HUES48 (cell line): ENCODE results near the gene RAB31.
"Not testable (repeated sequence)": the region's sequence is repeated elsewhere in the genome, so short reads cannot be mapped to it uniquely, and the experiment has no call there.

ENCODE experiments used
- H3K27ac ChIP-seq: one replicate; pipeline ENCODE4 v1.7.0; 2013; ENCODE audit warnings: low read depth, low read length, inconsistent platforms
- H3K27me3 ChIP-seq: 2 replicates; pipeline ENCODE4 v1.6.1; 2013; ENCODE audit warnings: mild to moderate bottlenecking, low read length; ENCODE audit not compliant: control insufficient read depth, insufficient read depth
- H3K36me3 ChIP-seq: 2 replicates; pipeline ENCODE4 v1.6.1; 2013; ENCODE audit warnings: low read length; ENCODE audit not compliant: control insufficient read depth, insufficient read depth
- H3K4me1 ChIP-seq: 2 replicates; pipeline ENCODE4 v1.6.1; 2013; ENCODE audit warnings: mild to moderate bottlenecking, low read length; ENCODE audit not compliant: control insufficient read depth, insufficient read depth
- H3K4me3 ChIP-seq: 2 replicates; pipeline ENCODE4 v1.5.1; 2013; ENCODE audit warnings: mild to moderate bottlenecking, low read depth, low read length
- H3K9ac ChIP-seq: 2 replicates; pipeline ENCODE4 v1.6.1; 2013; ENCODE audit warnings: mild to moderate bottlenecking, low read depth, low read length, moderate library complexity
- H3K9me3 ChIP-seq: 2 replicates; pipeline ENCODE4 v1.6.1; 2013; ENCODE audit warnings: low read length; ENCODE audit not compliant: control insufficient read depth, insufficient read depth

RAB31 gene

DNA sequence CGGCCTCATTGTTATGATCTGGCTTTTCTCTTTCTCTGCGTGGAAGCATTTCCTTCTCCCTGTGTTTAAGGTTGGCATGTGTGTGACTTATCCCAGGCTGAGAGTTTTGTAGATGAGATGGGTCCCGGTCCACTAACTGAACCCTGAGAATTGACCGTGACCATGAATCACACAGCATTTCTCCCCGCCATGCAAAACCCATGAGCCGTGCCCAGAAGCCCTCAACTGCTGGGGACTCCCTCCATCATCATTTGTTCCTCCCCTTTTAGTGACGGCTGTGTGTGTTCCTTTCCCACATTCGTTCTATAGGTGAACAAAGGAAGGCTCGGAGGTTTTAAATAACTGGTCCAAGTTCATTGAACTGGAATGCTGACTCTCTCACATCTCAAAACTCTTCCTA is 147.6 kb downstream of the RAB31 start:
- H3K4me1 ChIP-seq, result no peaks in the 10 kb centered on the region
- no peak overlapping the region for H3K4me3 ChIP-seq
- no peak overlapping the region for H3K27ac ChIP-seq
- H3K9me3 ChIP-seq, result peaks cover 4% of the 10 kb centered on the region; the same call in 1 of the 2 replicates
- no peaks in the 10 kb centered on the region for H3K27me3 ChIP-seq
- no peaks in the 10 kb centered on the region for H3K36me3 ChIP-seq
- no peak overlapping the region for H3K9ac ChIP-seq

DNA sequence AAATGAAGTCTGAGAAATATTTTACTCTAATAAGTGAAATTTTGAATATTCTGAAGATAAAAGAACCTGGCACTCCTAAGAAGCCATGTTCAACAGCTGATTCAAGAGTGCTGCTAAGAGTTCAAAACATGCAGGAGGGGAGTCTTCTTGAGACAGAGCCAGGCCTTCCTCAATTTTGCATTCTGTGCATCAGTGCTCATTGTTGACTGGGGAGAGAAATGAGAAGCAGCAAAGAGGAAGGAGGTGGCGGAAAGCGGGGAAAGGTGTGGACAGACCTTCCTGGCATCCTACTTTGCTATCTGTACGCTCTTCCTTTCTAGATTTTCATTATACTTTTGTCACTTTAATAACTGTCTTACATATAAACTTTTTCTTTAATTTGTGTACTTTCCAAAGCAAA is 148.0 kb downstream of the RAB31 start:
- Histone ChIP-seq H3K9ac (no peak overlapping the region), H3K4me3 (no peak overlapping the region), H3K36me3 (no peaks in the 10 kb centered on the region), H3K9me3 (peaks cover 4% of the 10 kb centered on the region; the same call in 1 of the 2 replicates), H3K27me3 (no peaks in the 10 kb centered on the region), H3K4me1 (no peaks in the 10 kb centered on the region), H3K27ac (no peak overlapping the region)

DNA sequence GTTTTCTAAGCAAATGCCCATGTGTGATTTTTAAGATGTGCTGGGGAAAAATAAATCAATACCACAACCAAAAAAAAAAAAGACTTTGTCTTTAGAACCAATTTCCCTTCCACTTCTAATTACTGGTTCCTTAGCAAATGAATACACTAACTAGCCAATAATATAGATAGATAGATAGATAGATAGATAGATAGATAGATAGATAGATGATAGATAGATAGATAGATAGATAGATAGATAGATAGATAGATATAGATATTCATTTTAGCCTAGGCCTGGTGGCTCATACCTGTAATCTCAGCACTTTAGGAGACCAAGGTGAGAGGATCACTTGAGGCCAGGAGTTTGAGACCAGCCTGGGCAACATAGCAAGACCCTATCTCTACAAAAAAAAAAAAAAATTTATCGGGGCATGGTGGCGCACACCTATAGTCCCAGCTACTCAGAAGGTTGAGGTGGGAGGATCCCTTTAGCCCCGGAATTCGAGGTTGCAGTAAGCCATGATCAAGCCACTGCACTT is 149.4 kb downstream of the RAB31 start:
- H3K36me3 ChIP-seq, result not testable (repeated sequence)

DNA sequence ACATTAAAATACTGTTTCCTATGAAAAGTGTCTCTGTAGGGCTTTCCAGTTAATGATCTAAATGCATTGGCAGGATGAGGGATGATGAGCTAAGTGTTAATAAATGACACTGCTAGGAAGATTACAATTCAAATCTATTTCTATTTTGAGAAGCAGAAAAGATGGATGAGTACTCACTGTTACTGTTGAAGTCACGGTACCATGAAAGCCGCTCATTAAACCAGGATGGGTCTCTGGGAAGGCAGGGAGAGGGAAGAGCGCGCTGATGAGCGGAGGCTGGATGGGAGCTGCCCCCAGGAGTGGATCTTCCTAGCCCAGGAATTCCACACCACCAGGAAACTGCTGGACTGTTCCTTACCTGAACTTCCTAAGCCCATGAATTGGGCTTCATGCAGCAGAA is 150.5 kb downstream of the RAB31 start:
- Histone ChIP-seq H3K4me3 (no peak overlapping the region), H3K27me3 (no peaks in the 10 kb centered on the region), H3K9me3 (no peaks in the 10 kb centered on the region), H3K9ac (no peak overlapping the region), H3K27ac (no peak overlapping the region), H3K4me1 (no peaks in the 10 kb centered on the region), H3K36me3 (no peaks in the 10 kb centered on the region)

More for the DNA sequence above, 149.4 kb downstream of the RAB31 start:
- H3K4me1 ChIP-seq, H3K4me3 ChIP-seq, H3K9ac ChIP-seq, H3K27ac ChIP-seq, H3K27me3 ChIP-seq, H3K9me3 ChIP-seq: not testable (repeated sequence)

DNA sequence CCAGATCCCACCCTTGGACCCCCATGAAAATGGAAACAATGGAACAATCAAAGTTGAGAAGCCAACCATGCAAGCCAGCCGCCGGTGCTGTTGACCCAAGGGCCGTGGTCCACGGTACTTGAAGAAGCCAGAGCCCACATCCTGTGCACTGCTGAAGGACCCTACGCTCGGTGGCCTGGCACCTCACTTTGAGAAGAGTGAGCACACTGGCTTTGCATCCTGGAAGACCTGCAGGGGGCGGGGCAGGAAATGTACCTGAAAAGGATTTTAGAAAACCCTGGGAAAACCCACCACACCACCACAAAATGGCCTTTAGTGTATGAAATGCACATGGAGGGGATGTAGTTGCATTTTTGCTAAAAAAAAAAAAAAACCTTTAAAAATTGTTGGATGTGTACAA is 151.1 kb downstream of the RAB31 start:
- H3K4me3 ChIP-seq, result no peak overlapping the region
- H3K27me3 ChIP-seq, result no peaks in the 10 kb centered on the region
- H3K4me1 ChIP-seq, result no peaks in the 10 kb centered on the region
- H3K36me3 ChIP-seq, result no peaks in the 10 kb centered on the region
- H3K9me3 ChIP-seq, result no peaks in the 10 kb centered on the region
- H3K9ac ChIP-seq, result no peak overlapping the region
- no peak overlapping the region for H3K27ac ChIP-seq

DNA sequence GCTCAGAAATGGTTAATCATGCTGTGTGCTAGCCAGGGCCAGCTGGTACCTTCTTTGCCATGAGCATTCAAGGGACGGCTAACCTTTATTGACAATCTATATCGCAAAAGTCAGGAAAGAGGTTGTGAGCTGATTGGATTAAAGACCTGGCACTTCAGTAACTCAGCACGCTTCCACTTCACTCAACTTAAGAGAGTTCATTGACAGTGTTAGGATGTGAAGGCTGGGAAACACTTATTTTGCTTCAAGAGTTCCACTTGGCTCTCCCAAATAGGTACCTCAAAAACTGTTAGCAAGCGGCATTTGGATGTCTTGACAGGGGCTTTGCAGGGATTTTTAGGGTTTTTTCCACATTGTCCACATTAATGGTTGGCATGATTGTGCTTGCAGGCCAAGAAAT is 152.6 kb downstream of the RAB31 start:
- Histone ChIP-seq H3K27ac (no peak overlapping the region), H3K9me3 (peaks cover 7% of the 10 kb centered on the region; the same call in 1 of the 2 replicates), H3K27me3 (no peaks in the 10 kb centered on the region), H3K4me1 (no peaks in the 10 kb centered on the region), H3K9ac (no peak overlapping the region), H3K4me3 (no peak overlapping the region), H3K36me3 (no peaks in the 10 kb centered on the region)

DNA sequence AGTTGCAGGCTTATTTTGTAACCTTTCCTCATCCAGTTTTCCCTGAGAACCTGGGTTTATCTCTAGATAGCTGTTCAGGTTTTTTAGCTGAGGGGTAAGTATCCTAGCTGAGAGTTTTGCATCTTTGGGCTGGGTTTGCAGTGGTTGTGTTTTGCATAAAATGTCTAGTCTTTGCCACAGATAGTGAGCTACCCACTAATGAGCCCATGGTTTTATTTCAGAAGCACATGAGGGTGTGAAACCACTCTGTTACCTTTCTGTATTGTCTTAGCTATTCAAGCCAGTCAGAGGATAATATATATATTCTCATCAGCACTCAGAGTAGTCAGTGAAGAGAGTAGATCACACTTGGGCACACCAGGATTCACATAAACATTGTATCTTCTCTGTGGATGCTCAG is 153.1 kb downstream of the RAB31 start:
- Histone ChIP-seq H3K9me3 (peaks cover 12% of the 10 kb centered on the region; the same call in 1 of the 2 replicates), H3K36me3 (no peaks in the 10 kb centered on the region), H3K4me1 (no peaks in the 10 kb centered on the region), H3K27me3 (no peaks in the 10 kb centered on the region), H3K4me3 (no peak overlapping the region), H3K9ac (no peak overlapping the region), H3K27ac (no peak overlapping the region)

DNA sequence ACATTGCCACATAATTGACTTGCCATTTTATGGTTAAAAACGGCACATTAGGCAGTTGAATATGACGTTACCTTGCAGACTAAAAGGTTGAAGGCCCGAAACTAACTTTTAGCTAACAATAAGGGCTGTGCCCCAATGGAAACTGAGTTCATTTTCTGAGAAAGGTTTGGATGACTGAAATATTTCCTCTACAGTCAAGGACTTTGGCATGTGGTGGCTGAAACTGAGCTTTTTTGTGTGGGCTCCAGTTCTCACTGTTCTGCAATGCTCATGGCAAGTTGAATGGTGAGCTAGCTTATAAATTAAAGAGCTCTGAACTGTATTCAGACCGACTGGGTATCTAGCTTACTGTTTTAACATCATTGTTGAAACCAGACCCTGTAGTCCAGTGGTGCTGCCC is 153.8 kb downstream of the RAB31 start:
- Histone ChIP-seq H3K4me3 (no peak overlapping the region), H3K27ac (no peak overlapping the region), H3K9ac (no peak overlapping the region), H3K4me1 (no peaks in the 10 kb centered on the region), H3K27me3 (no peaks in the 10 kb centered on the region), H3K36me3 (no peaks in the 10 kb centered on the region), H3K9me3 (peaks cover 15% of the 10 kb centered on the region; the same call in 1 of the 2 replicates)

DNA sequence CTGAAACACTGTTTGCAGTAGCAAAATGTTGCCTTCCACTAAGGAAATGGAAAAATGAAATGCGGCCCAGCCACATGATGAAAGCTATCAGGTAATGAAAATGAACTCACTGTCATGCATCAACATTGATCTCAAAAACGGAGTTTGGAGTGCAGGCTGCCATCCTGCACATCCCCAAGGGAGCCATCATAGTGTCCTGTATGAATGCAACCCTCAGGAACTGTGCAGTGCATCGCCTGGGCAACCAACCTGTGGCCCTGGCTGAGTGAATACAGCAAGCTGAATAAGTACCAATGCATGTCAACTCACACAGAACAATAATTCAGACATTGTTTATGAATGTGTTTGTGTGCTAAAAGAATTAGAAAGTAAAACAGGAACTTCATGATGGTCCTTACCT is 154.6 kb downstream of the RAB31 start:
- Histone ChIP-seq H3K36me3 (no peaks in the 10 kb centered on the region), H3K27ac (no peak overlapping the region)

DNA sequence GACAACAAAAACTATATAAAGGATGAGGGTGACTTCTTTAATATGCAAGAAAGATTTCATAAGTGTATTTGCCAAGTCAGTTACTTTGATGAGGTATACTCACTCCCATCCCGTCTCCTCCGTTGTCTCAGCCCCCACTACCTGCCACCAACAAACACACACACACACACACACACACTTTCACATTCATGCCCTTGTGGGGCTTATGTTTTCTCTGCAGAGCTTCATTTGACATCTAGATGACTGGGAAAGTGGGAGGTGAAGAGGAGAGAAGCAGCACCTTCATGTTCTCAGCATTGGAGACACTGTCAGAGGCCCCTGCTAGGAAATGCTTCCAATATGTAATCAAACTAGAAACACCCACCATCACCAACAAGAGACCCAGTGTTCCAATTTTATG is 155.2 kb downstream of the RAB31 start:
- H3K4me3 ChIP-seq, result no peak overlapping the region
- H3K27ac ChIP-seq, result no peak overlapping the region
- no peak overlapping the region for H3K9ac ChIP-seq
- H3K27me3 ChIP-seq, result no peaks in the 10 kb centered on the region
- peaks cover 15% of the 10 kb centered on the region; the same call in 1 of the 2 replicates for H3K9me3 ChIP-seq
- no peaks in the 10 kb centered on the region for H3K4me1 ChIP-seq
- H3K36me3 ChIP-seq, result no peaks in the 10 kb centered on the region

More for the DNA sequence above, 154.6 kb downstream of the RAB31 start:
- Histone ChIP-seq H3K4me3 (no peak overlapping the region), H3K9me3 (peaks cover 15% of the 10 kb centered on the region; the same call in 1 of the 2 replicates), H3K9ac (no peak overlapping the region), H3K27me3 (no peaks in the 10 kb centered on the region), H3K4me1 (no peaks in the 10 kb centered on the region)

DNA sequence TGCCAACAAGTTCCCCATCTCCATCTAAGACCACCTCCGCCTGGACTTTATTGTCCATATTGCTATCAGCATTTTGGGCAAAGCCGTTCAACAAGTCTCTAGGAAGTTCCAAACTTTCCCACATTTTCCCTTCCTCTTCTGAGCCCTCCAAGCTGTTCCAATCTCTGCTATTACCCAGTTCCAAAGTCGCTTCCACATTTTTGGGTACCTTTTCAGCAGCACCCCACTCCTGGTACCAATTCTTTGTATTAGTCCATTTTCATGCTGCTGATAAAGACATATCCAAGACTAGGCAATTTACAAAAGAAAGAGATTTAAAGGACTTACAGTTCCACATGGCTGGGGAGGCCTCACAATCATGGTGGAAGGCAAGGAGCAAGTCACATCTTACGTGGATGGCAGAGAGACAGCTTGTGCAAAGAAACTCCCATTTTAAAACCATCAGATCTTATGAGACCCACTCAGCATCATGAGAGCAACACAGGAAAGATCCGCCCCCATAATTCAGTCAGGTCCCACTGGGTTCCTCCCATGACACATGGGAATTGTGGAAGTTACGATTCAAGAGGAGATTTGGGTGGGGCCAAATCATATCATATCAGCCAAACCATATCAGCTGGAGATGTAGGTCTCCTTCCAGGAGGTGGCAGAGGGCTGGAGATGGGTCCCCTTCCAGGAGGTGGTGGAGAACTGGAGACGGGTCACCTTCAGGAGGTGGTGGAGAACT is 157.8 kb downstream of the RAB31 start:
- H3K4me1 ChIP-seq, result peaks cover 24% of the 10 kb centered on the region
- H3K36me3 ChIP-seq, result no peaks in the 10 kb centered on the region
- H3K9ac ChIP-seq, result no peak overlapping the region
- H3K27me3 ChIP-seq, result no peaks in the 10 kb centered on the region
- peaks cover 15% of the 10 kb centered on the region; the same call in 1 of the 2 replicates for H3K9me3 ChIP-seq
- no peak overlapping the region for H3K4me3 ChIP-seq
- H3K27ac ChIP-seq, result no peak overlapping the region
